HUES48 (cell line): ENCODE results near the gene BEGAIN.

Experiments used
- H3K27ac ChIP-seq: one replicate; pipeline ENCODE4 v1.7.0; 2013; ENCODE audit warnings: low read depth, low read length, inconsistent platforms
- H3K27me3 ChIP-seq: 2 replicates; pipeline ENCODE4 v1.6.1; 2013; ENCODE audit warnings: mild to moderate bottlenecking, low read length; ENCODE audit not compliant: control insufficient read depth, insufficient read depth
- H3K36me3 ChIP-seq: 2 replicates; pipeline ENCODE4 v1.6.1; 2013; ENCODE audit warnings: low read length; ENCODE audit not compliant: control insufficient read depth, insufficient read depth
- H3K4me1 ChIP-seq: 2 replicates; pipeline ENCODE4 v1.6.1; 2013; ENCODE audit warnings: mild to moderate bottlenecking, low read length; ENCODE audit not compliant: control insufficient read depth, insufficient read depth
- H3K4me3 ChIP-seq: 2 replicates; pipeline ENCODE4 v1.5.1; 2013; ENCODE audit warnings: mild to moderate bottlenecking, low read depth, low read length
- H3K9ac ChIP-seq: 2 replicates; pipeline ENCODE4 v1.6.1; 2013; ENCODE audit warnings: mild to moderate bottlenecking, low read depth, low read length, moderate library complexity
- H3K9me3 ChIP-seq: 2 replicates; pipeline ENCODE4 v1.6.1; 2013; ENCODE audit warnings: low read length; ENCODE audit not compliant: control insufficient read depth, insufficient read depth

BEGAIN gene

GRCh38 chr14:100622708-100623485 is 35.7 kb upstream of the BEGAIN start:
- Histone ChIP-seq H3K9me3 (no peaks in the 10 kb centered on the region), H3K27ac (no peak overlapping the region), H3K36me3 (no peaks in the 10 kb centered on the region), H3K9ac (no peak overlapping the region), H3K4me3 (no peak overlapping the region), H3K4me1 (no peaks in the 10 kb centered on the region), H3K27me3 (no peaks in the 10 kb centered on the region; the same call in none of the 2 replicates)

- Histone ChIP-seq H3K4me1 (no peaks in the 10 kb centered on the region), H3K27me3 (no peaks in the 10 kb centered on the region; the same call in none of the 2 replicates)
Observed at GRCh38 chr14:100622224-100622623, 35.0 kb upstream of the BEGAIN start.

GRCh38 chr14:100621806-100622205 is 34.6 kb upstream of the BEGAIN start:
- Histone ChIP-seq H3K9me3 (no peaks in the 10 kb centered on the region), H3K36me3 (no peaks in the 10 kb centered on the region), H3K9ac (no peak overlapping the region), H3K4me3 (no peak overlapping the region), H3K27ac (no peak overlapping the region), H3K4me1 (no peaks in the 10 kb centered on the region), H3K27me3 (no peaks in the 10 kb centered on the region; the same call in none of the 2 replicates)

More at GRCh38 chr14:100622224-100622623, 35.0 kb upstream of the BEGAIN start:
- no peak overlapping the region for H3K4me3 ChIP-seq
- no peaks in the 10 kb centered on the region for H3K9me3 ChIP-seq
- H3K36me3 ChIP-seq: no peaks in the 10 kb centered on the region
- H3K9ac ChIP-seq: no peak overlapping the region
- H3K27ac ChIP-seq: no peak overlapping the region

- Histone ChIP-seq H3K4me3 (no peak overlapping the region), H3K27ac (no peak overlapping the region), H3K27me3 (no peaks in the 10 kb centered on the region; the same call in none of the 2 replicates), H3K4me1 (no peaks in the 10 kb centered on the region), H3K9ac (no peak overlapping the region; the same call in 1 of the 2 replicates), H3K9me3 (no peaks in the 10 kb centered on the region), H3K36me3 (no peaks in the 10 kb centered on the region)
Observed at GRCh38 chr14:100620255-100621100, 33.3 kb upstream of the BEGAIN start.

GRCh38 chr14:100619396-100620254 is 32.4 kb upstream of the BEGAIN start:
- Histone ChIP-seq H3K4me3 (no peak overlapping the region), H3K4me1 (no peaks in the 10 kb centered on the region), H3K27me3 (no peaks in the 10 kb centered on the region; the same call in 1 of the 2 replicates), H3K27ac (no peak overlapping the region), H3K36me3 (no peaks in the 10 kb centered on the region), H3K9me3 (no peaks in the 10 kb centered on the region), H3K9ac (no peak overlapping the region; the same call in 1 of the 2 replicates)

- Histone ChIP-seq H3K27me3 (no peaks in the 10 kb centered on the region; the same call in 1 of the 2 replicates), H3K9me3 (no peaks in the 10 kb centered on the region), H3K36me3 (no peaks in the 10 kb centered on the region), H3K4me1 (no peaks in the 10 kb centered on the region), H3K4me3 (no peak overlapping the region), H3K9ac (no peak overlapping the region), H3K27ac (no peak overlapping the region)
Observed at GRCh38 chr14:100618763-100619320, 31.6 kb upstream of the BEGAIN start.

- Histone ChIP-seq H3K27me3 (no peaks in the 10 kb centered on the region; the same call in 1 of the 2 replicates), H3K4me1 (no peaks in the 10 kb centered on the region), H3K9ac (no peak overlapping the region), H3K27ac (no peak overlapping the region), H3K4me3 (no peak overlapping the region), H3K9me3 (no peaks in the 10 kb centered on the region), H3K36me3 (no peaks in the 10 kb centered on the region)
Observed at GRCh38 chr14:100618318-100618693, 31.1 kb upstream of the BEGAIN start.

- Histone ChIP-seq H3K4me3 (no peak overlapping the region), H3K9ac (no peak overlapping the region), H3K27ac (no peak overlapping the region), H3K36me3 (no peaks in the 10 kb centered on the region), H3K27me3 (no peaks in the 10 kb centered on the region; the same call in 1 of the 2 replicates), H3K9me3 (no peaks in the 10 kb centered on the region), H3K4me1 (no peaks in the 10 kb centered on the region)
Observed at GRCh38 chr14:100617410-100618317, 30.4 kb upstream of the BEGAIN start.

GRCh38 chr14:100616854-100617409 is 29.7 kb upstream of the BEGAIN start:
- Histone ChIP-seq H3K4me3 (no peak overlapping the region), H3K4me1 (no peaks in the 10 kb centered on the region), H3K36me3 (no peaks in the 10 kb centered on the region), H3K9ac (no peak overlapping the region), H3K9me3 (no peaks in the 10 kb centered on the region), H3K27me3 (no peaks in the 10 kb centered on the region; the same call in 1 of the 2 replicates), H3K27ac (no peak overlapping the region)
